Endothelial cell (in vitro differentiated cells): ENCODE measurements around the gene NGF. TPM values are rescaled to one million over a fixed set of nuclear protein-coding genes. Genes with fewer than 3 reads are reported as not detected.

Experiments
- DNase-seq: peaks from one replicate; pipeline ENCODE4 v3.0.0; 2021; ENCODE audit warnings: low spot score
- H3K27ac Mint-ChIP-seq: one replicate; pipeline ENCODE4 v1.8.0; 2021; ENCODE audit warnings: mixed read lengths, inconsistent platforms; ENCODE audit not compliant: unreplicated experiment
- H3K27me3 Mint-ChIP-seq: one replicate; pipeline ENCODE4 v1.8.0; 2021; ENCODE audit warnings: mild to moderate bottlenecking, moderate library complexity, mixed read lengths, inconsistent platforms; ENCODE audit not compliant: unreplicated experiment
- H3K36me3 Mint-ChIP-seq: one replicate; pipeline ENCODE4 v1.8.0; 2021; ENCODE audit warnings: mild to moderate bottlenecking, low read depth, mixed read lengths, inconsistent platforms; ENCODE audit not compliant: unreplicated experiment
- H3K4me1 Mint-ChIP-seq: one replicate; pipeline ENCODE4 v1.8.0; 2021; ENCODE audit warnings: mild to moderate bottlenecking, mixed read lengths, inconsistent platforms; ENCODE audit not compliant: unreplicated experiment
- H3K4me3 Mint-ChIP-seq: one replicate; pipeline ENCODE4 v1.8.0; 2021; ENCODE audit warnings: mild to moderate bottlenecking, mixed read lengths, inconsistent platforms; ENCODE audit not compliant: unreplicated experiment
- H3K9me3 Mint-ChIP-seq: one replicate; pipeline ENCODE4 v1.8.0; 2021; ENCODE audit warnings: mixed read lengths, inconsistent platforms; ENCODE audit not compliant: unreplicated experiment
- CTCF ChIP-seq: fragments of 200-600 bp; sonication (generic); IDR thresholded peaks from one replicate; pipeline ENCODE4 v1.5.0; 2021; ENCODE audit warnings: antibody characterized with exemption; ENCODE audit not compliant: unreplicated experiment
- total RNA-seq: library from RNA; stranded (reverse); fragmentation: NEBNext Ultra II Directional; extraction: Animal tissue kit (Norgen Biotek cat#: 25700); gene quantifications from one replicate; pipeline ENCODE4 v1.2.1, GENCODE V29; 2021; ENCODE audit not compliant: unreplicated experiment

NGF gene
- total RNA-seq, 1 donor from 2014 or later, result 0.69 TPM

DNA sequence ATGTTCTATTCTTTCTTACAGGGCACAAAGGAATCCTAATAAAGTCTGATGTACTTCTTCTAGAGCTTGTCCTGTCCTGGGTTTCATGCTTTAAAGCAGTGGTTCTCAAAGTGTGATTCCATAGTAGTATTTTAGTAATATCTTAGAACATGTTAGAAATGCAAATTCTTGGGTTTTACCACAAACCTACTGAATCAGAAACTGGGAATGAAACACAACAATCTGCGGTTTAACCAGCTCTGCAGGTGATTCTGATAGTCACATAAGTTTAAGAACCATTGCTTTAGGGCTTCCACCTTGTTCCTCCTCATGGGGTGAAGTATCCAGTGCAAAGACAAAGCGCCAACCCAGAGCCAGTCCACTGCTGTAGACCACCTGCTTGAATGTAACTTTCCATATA lies 41.1 kb downstream of the NGF start:
- no peak for TF ChIP-seq CTCF
- H3K27ac Mint-ChIP-seq, result no peak overlapping the region
- no peaks in the 10 kb centered on the region for H3K27me3 Mint-ChIP-seq
- no peaks in the 10 kb centered on the region for H3K36me3 Mint-ChIP-seq
- H3K4me1 Mint-ChIP-seq, result peaks cover 2% of the 10 kb centered on the region
- H3K9me3 Mint-ChIP-seq, result no peaks in the 10 kb centered on the region
- no peak overlapping the region for H3K4me3 Mint-ChIP-seq
- DNase-seq, result no peak

DNA sequence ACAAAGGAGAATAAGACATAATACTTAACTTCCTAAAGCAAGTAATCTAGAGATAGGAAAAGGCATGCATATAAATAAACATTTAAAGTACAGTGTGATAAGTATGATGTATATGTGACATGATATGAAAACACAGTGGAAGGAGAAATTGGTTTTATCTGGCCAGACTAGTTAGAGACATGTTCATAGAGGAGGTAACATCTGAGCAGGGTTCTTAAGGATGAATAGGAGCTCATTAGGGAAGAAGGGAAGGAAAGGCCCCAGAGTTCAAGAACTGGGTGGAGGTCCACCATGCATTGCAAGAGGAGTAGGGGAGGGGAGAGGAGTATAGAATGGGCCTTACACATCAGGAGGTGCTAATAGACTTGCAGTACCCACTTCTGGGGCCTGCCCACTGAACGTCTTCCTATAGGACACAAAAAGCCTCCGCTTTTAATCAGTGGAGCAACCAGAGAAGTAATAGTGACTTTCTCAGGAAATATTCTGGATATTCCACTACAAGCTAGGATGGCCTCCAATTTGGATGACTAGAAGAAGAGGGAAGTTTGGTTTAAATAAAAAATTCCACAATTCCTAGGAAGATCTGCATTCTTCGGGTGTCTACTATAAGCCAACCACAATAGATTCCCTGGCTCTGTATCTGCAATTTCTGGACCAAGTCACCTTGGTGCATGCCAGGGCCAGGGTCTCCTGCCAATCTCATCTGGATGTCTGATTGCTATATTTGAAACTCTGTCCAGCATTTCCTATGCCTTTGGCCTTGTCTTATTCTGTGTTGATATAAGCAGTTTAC lies 41.9 kb downstream of the NGF start:
- peaks cover 2% of the 10 kb centered on the region for H3K4me1 Mint-ChIP-seq
- TF ChIP-seq CTCF, result no peak
- no peaks in the 10 kb centered on the region for H3K9me3 Mint-ChIP-seq
- no peaks in the 10 kb centered on the region for H3K27me3 Mint-ChIP-seq
- H3K36me3 Mint-ChIP-seq, result no peaks in the 10 kb centered on the region
- no peak overlapping the region for H3K4me3 Mint-ChIP-seq
- no peak for DNase-seq
- no peak overlapping the region for H3K27ac Mint-ChIP-seq

- Mint-ChIP-seq H3K27ac (no peak overlapping the region), H3K27me3 (peaks cover 4% of the 10 kb centered on the region), H3K36me3 (no peaks in the 10 kb centered on the region), H3K4me3 (no peak overlapping the region), H3K4me1 (no peaks in the 10 kb centered on the region), H3K9me3 (no peaks in the 10 kb centered on the region)
- no peak for TF ChIP-seq CTCF
- no peak for DNase-seq
Observed at GRCh38 chr1:115293899-115294298, 44.1 kb downstream of the NGF start.

DNA sequence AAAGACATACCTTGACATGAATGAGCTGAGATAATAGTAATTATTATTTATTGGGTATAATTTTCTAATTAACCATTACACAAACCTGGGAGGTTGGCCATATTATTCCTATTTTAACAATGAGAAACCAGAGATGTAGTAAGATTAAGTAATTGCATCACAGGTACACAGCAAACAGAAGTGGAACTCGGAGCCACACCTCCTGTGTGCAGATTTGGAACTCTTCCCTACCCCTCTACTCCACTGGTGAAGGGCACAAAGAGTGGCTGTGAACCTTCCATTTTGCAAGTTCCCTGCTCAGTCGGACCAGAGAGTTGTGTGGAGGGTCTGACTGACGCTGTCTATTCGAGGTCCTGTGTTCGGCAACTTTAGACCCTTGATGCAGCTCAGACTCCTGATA lies 45.0 kb downstream of the NGF start:
- Mint-ChIP-seq H3K27ac (no peak overlapping the region), H3K4me3 (no peak overlapping the region), H3K36me3 (no peaks in the 10 kb centered on the region), H3K4me1 (no peaks in the 10 kb centered on the region), H3K9me3 (no peaks in the 10 kb centered on the region), H3K27me3 (peaks cover 6% of the 10 kb centered on the region)
- TF ChIP-seq CTCF, result no peak
- DNase-seq, result no peak

DNA sequence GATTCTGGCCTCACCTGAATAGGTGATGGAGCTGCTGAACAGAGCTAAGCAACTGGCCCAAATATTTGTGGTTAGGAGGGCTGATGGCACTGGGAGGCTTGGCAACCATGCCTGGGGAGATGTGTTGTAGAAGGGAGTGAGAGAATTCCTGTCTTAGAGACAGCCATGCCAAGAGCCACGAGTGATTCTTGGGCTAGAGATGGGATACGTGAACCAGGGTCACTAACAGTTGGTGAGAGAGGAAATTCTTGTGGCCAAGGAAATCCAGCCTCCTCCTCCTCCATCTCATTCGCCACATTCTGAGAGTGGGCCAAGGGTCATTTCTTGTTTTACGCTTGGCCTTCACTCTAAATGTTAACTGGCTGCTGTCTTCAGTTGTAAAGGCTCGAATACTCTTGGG lies 46.3 kb downstream of the NGF start:
- H3K4me3 Mint-ChIP-seq, result no peak overlapping the region
- no peak for DNase-seq
- TF ChIP-seq CTCF, result no peak
- no peaks in the 10 kb centered on the region for H3K4me1 Mint-ChIP-seq
- peaks cover 6% of the 10 kb centered on the region for H3K27me3 Mint-ChIP-seq
- no peak overlapping the region for H3K27ac Mint-ChIP-seq
- no peaks in the 10 kb centered on the region for H3K36me3 Mint-ChIP-seq
- H3K9me3 Mint-ChIP-seq, result no peaks in the 10 kb centered on the region
